Mucosa of descending colon (tissue), 3 donors: ENCODE measurements around the gene GREM1. TPM values are rescaled to one million over a fixed set of nuclear protein-coding genes. Genes with fewer than 3 reads are reported as not detected.

Experiments
- ATAC-seq: fragments of 200-7000 bp; cut with Tn5 transposase; one replicate; pipeline ENCODE4 v1.9.1; 2020; ENCODE audit warnings: mild to moderate bottlenecking, moderate library complexity
- DNase-seq, 3 donors: peaks; one replicate each; pipeline ENCODE4 v3.0.0-alpha.2; 2020
- H3K36me3 ChIP-seq: fragments of 200-600 bp; one replicate; pipeline ENCODE4 v1.8.0; 2021; ENCODE audit warnings: low read depth, mild to moderate bottlenecking
- H3K4me1 ChIP-seq: fragments of 200-600 bp; one replicate; pipeline ENCODE4 v1.8.0; 2021; ENCODE audit warnings: low read depth, mild to moderate bottlenecking
- H3K4me3 ChIP-seq: fragments of 200-600 bp; one replicate; pipeline ENCODE4 v1.8.0; 2021; ENCODE audit warnings: mild to moderate bottlenecking
- H3K9me3 ChIP-seq: fragments of 200-600 bp; one replicate; pipeline ENCODE4 v1.8.0; 2021; ENCODE audit warnings: mild to moderate bottlenecking
- CTCF ChIP-seq: fragments of 200-600 bp; IDR thresholded peaks from one replicate; pipeline ENCODE4 v1.8.0; 2022; ENCODE audit warnings: antibody characterized with exemption, mild to moderate bottlenecking
- intact Hi-C, 2 donors: fragments of 100-400 bp; cut with DNase I in 1 of 2; cut with micrococcal nuclease in 1 of 2; formaldehyde crosslinking; loops; one replicate each; pipeline versions ENCODE4 v1.11.0 to v1.11.1; 2022; cut with DNase I, micrococcal nuclease
- total RNA-seq, 3 donors: library from RNA; stranded (reverse); fragmentation: NEBNext Ultra II Directional in 2 of 3; extraction: Animal tissue kit (Norgen Biotek cat#: 25700) in 2 of 3; gene quantifications; one replicate each; pipeline versions ENCODE4 v1.2.1 to v1.2.4, GENCODE V29; 2021 to 2023
- donor health status: DM: no; HTN: no; CAD: no; lungs with moderate emphysema.
- donor health status: DM: no; HTN: no; CAD: no.
- donor health status: DM: no; HTN: yes; CAD: no.

The GREM1 gene
- total RNA-seq, 3 donors from 2014 or later: 9.1 to 77.8 (median 44.8) TPM

- Histone ChIP-seq H3K9me3 (no peaks in the 10 kb centered on the region), H3K4me1 (peaks cover 4% of the 10 kb centered on the region), H3K4me3 (no peak overlapping the region), H3K36me3 (no peaks in the 10 kb centered on the region)
- ATAC-seq: no peak
- intact Hi-C loops: no loop called here
- DNase-seq: no peak
- no peak for TF ChIP-seq CTCF
Observed at GRCh38 chr15:32707436-32707835, 10.4 kb upstream of the GREM1 start.

GRCh38 chr15:32709295-32710033, 8.3 kb upstream of the GREM1 start:
- Histone ChIP-seq H3K4me1 (peaks cover 4% of the 10 kb centered on the region), H3K4me3 (no peak overlapping the region), H3K9me3 (no peaks in the 10 kb centered on the region), H3K36me3 (no peaks in the 10 kb centered on the region)
- no peak for TF ChIP-seq CTCF
- peak; percentile 48 for ATAC-seq
- no peak for DNase-seq
- intact Hi-C loops: no loop called here

- no peaks in the 10 kb centered on the region for H3K9me3 ChIP-seq
- no peak overlapping the region for H3K4me3 ChIP-seq
- H3K36me3 ChIP-seq: no peaks in the 10 kb centered on the region
- no peak for TF ChIP-seq CTCF
- H3K4me1 ChIP-seq: peaks cover 24% of the 10 kb centered on the region
- DNase-seq (no peak), ATAC-seq (no peak)
- intact Hi-C loops: no loop called here
Observed at GRCh38 chr15:32715276-32715675, 2.5 kb upstream of the GREM1 start.

DNA sequence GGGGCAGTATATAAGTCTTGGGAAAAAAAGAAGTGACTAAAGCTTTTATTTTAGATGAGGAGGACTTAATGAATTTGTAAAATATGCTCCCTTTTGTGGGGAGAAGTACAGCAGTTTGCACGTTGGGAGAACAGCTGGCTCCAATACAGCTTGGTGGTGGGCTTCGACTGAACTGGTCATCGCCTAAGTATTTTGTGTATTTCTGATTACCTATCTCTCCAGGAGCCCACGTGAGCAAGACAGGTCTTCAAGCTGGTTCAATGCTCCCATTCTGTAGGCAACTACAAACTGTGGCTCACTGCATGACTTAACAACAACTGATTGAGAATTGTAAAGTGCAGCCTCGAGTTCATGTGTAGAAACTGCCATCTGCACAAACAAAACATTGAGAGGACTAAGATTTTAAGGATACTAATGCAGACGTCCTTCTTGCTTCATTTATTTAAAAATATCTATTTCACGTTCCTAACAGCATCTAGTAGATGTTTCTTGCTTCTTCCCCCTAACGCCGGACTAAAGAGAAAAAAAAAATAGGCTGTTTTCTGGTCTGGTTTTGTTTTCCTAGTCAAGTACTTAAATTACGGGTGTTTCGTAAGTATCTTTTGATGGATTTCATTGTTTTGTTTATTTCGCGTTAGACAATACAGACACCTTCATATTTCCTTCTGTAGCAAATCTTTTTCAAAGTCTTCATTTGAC, 1.4 kb upstream of the GREM1 start:
- DNase-seq (no peak), ATAC-seq (no peak)
- H3K4me1 ChIP-seq: peaks cover 24% of the 10 kb centered on the region
- TF ChIP-seq CTCF: no peak
- H3K36me3 ChIP-seq: no peaks in the 10 kb centered on the region
- intact Hi-C loops: no loop called here
- no peaks in the 10 kb centered on the region for H3K9me3 ChIP-seq
- H3K4me3 ChIP-seq: no peak overlapping the region

GRCh38 chr15:32716915-32717425, 834 bp upstream of the GREM1 start:
- Histone ChIP-seq H3K36me3 (no peaks in the 10 kb centered on the region), H3K4me3 (no peak overlapping the region), H3K4me1 (peaks cover 24% of the 10 kb centered on the region), H3K9me3 (no peaks in the 10 kb centered on the region)
- DNase-seq (no peak), ATAC-seq (no peak)
- TF ChIP-seq CTCF: no peak
- intact Hi-C loops: no loop called here
